ENCODE data around the gene PRR5. TPM values are rescaled to one million over a fixed set of nuclear protein-coding genes. Genes with fewer than 3 reads are reported as not detected.

The PRR5 gene
- total and polyA plus RNA-seq, 2 of the 13 experiments (the other 11 are each of a cell fraction or from before 2014, with no cell fraction given): 11.6 to 27.5 TPM

DNA sequence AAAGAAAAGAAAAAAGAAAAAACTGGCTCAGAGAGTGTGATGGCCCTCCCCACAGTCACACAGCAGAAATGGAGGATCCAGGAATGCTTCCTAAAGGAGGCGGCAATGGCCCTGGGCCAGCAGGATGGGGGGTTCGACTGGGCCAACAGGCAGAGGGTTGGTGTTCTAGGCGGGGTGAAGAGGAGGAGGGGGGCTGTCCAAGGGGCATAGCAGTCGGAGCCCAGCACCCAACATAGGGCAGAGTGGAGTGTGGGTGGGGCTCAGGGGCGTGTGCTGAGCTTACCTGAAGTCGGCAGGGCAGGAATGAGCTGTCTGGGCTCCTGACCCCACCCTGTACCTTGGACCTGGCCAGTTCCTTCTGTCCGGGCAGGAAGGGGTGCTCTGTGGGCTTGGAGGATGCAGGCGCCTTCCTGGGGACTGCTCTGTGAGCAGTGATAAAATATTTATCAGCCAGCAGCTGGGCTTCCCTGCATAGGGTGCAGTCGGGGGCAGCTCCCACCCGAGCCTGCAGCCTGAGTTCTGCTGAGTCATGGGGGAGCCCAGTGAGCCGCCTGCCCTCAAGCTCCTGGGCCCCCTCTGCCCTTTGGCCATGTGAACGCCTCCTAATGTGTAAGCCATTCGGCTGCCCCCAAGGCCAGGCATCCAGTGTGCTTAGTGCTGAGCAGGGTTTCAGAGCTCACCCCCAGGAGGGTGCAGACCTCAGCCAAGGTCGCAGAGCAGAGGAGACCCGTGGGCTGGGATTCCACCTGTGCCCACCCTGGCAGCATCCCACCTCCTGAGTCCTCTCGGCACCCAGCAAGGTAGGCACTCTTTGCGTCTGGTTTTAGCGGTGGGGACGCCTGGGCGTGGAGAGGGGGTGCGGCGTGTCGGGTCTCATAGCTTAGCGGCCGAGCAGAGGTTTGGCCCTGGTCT, 25.3 kb upstream of the PRR5 start (continued):
- TF ChIP-seq, protein P1, sequence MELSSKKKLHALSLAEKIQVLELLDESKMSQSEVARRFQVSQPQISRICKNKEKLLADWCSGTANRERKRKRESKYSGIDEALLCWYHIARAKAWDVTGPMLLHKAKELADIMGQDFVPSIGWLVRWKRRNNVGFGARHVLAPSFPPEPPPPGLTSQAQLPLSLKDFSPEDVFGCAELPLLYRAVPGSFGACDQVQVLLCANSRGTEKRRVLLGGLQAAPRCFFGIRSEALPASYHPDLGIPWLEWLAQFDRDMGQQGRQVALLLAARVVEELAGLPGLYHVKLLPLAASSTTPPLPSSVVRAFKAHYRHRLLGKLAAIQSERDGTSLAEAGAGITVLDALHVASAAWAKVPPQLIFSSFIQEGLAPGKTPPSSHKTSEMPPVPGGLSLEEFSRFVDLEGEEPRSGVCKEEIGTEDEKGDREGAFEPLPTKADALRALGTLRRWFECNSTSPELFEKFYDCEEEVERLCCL (CRISPR knock-in tag; IDR thresholded peaks at IDR 0.05; ENCODE audit: borderline replicate concordance): no peak
- TF ChIP-seq ZNF788 (CRISPR knock-in tag; IDR thresholded peaks at IDR 0.05; ENCODE audit: borderline replicate concordance) (peak; percentile 84; the same call in 1 of the 2 replicates), ZNF737 (CRISPR knock-in tag; IDR thresholded peaks at IDR 0.05; ENCODE audit: borderline replicate concordance) (no peak), RFX5 (IDR thresholded peaks at IDR 0.05; ENCODE audit: low read depth, low read length) (no peak), ZNF138 (CRISPR knock-in tag; IDR thresholded peaks at IDR 0.05; ENCODE audit: low read depth) (no peak), KDM4B (CRISPR knock-in tag; IDR thresholded peaks at IDR 0.05) (no peak), HNRNPH1 (optimal IDR thresholded peaks at IDR 0.05; ENCODE audit: low read depth, low read length) (no peak), HDAC6 (IDR thresholded peaks at IDR 0.05; ENCODE audit: low read depth, low read length) (no peak), NAIF1 (CRISPR knock-in tag; IDR thresholded peaks at IDR 0.05; ENCODE audit: borderline replicate concordance) (no peak), ZNF543 (CRISPR knock-in tag; IDR thresholded peaks at IDR 0.05) (no peak; the same call in 1 of the 2 replicates), POLR2G (IDR thresholded peaks at IDR 0.05; ENCODE audit: low read depth, low read length) (peak; percentile 78), ZNF572 (CRISPR knock-in tag; IDR thresholded peaks at IDR 0.05) (no peak), NBN (conservative IDR thresholded peaks at IDR 0.05) (no peak), SP2 (CRISPR knock-in tag; IDR thresholded peaks at IDR 0.05) (no peak)
- TF ChIP-seq, protein P2, sequence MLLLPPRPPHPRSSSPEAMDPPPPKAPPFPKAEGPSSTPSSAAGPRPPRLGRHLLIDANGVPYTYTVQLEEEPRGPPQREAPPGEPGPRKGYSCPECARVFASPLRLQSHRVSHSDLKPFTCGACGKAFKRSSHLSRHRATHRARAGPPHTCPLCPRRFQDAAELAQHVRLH (CRISPR knock-in tag; IDR thresholded peaks at IDR 0.05; ENCODE audit: borderline replicate concordance, low read depth): no peak
- TF ChIP-seq, protein P3, sequence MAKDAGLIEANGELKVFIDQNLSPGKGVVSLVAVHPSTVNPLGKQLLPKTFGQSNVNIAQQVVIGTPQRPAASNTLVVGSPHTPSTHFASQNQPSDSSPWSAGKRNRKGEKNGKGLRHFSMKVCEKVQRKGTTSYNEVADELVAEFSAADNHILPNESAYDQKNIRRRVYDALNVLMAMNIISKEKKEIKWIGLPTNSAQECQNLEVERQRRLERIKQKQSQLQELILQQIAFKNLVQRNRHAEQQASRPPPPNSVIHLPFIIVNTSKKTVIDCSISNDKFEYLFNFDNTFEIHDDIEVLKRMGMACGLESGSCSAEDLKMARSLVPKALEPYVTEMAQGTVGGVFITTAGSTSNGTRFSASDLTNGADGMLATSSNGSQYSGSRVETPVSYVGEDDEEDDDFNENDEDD (CRISPR knock-in tag; IDR thresholded peaks at IDR 0.05; ENCODE audit: borderline replicate concordance): no peak
- TF ChIP-seq, protein P4, sequence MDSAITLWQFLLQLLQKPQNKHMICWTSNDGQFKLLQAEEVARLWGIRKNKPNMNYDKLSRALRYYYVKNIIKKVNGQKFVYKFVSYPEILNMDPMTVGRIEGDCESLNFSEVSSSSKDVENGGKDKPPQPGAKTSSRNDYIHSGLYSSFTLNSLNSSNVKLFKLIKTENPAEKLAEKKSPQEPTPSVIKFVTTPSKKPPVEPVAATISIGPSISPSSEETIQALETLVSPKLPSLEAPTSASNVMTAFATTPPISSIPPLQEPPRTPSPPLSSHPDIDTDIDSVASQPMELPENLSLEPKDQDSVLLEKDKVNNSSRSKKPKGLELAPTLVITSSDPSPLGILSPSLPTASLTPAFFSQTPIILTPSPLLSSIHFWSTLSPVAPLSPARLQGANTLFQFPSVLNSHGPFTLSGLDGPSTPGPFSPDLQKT (CRISPR knock-in tag; IDR thresholded peaks at IDR 0.05; ENCODE audit: borderline replicate concordance): no peak
- TF ChIP-seq, protein P5, sequence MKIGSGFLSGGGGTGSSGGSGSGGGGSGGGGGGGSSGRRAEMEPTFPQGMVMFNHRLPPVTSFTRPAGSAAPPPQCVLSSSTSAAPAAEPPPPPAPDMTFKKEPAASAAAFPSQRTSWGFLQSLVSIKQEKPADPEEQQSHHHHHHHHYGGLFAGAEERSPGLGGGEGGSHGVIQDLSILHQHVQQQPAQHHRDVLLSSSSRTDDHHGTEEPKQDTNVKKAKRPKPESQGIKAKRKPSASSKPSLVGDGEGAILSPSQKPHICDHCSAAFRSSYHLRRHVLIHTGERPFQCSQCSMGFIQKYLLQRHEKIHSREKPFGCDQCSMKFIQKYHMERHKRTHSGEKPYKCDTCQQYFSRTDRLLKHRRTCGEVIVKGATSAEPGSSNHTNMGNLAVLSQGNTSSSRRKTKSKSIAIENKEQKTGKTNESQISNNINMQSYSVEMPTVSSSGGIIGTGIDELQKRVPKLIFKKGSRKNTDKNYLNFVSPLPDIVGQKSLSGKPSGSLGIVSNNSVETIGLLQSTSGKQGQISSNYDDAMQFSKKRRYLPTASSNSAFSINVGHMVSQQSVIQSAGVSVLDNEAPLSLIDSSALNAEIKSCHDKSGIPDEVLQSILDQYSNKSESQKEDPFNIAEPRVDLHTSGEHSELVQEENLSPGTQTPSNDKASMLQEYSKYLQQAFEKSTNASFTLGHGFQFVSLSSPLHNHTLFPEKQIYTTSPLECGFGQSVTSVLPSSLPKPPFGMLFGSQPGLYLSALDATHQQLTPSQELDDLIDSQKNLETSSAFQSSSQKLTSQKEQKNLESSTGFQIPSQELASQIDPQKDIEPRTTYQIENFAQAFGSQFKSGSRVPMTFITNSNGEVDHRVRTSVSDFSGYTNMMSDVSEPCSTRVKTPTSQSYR (CRISPR knock-in tag; IDR thresholded peaks at IDR 0.05; ENCODE audit: borderline replicate concordance): no peak; the same call in 1 of the 2 replicates
- TF ChIP-seq, protein P6, sequence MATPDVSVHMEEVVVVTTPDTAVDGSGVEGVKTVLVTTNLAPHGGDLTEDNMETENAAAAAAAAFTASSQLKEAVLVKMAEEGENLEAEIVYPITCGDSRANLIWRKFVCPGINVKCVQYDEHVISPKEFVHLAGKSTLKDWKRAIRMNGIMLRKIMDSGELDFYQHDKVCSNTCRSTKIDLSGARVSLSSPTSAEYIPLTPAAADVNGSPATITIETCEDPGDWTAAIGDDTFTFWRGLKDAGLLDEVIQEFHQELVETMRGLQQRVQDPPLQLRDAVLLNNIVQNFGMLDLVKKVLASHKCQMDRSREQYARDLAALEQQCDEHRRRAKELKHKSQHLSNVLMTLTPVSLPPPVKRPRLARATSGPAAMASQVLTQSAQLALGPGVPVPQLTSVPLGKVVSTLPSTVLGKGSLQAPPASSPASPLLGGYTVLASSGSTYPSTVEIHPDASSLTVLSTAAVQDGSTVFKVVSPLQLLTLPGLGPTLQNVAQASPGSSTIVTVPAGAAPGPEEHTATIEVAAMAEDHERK (CRISPR knock-in tag; IDR thresholded peaks at IDR 0.05; ENCODE audit: low read depth): no peak
